Loucy (cell line): ENCODE data around the gene CBARP.

Source experiments
- CTCF ChIP-seq: fragments of 200-600 bp; sonication (generic); conservative IDR thresholded peaks from 2 replicates; pipeline ENCODE4 v1.5.1; 2014; ENCODE audit warnings: mild to moderate bottlenecking, antibody characterized with exemption, low read length
- EZH2phosphoT487 ChIP-seq: fragments of 200-600 bp; IDR thresholded peaks from 2 replicates; pipeline ENCODE4 v1.6.1; 2018; ENCODE audit warnings: antibody characterized with exemption, mild to moderate bottlenecking, moderate library complexity, borderline replicate concordance

- TF ChIP-seq CTCF (no peak), EZH2phosphoT487 (no peak)
Observed at GRCh38 chr19:1214862-1215731, 22.7 kb downstream of the CBARP start.
